Ascending aorta (tissue), 2 donors: ENCODE results near the gene M1AP. TPM values are rescaled to one million over a fixed set of nuclear protein-coding genes. Genes with fewer than 3 reads are reported as not detected.

Experiments
- DNase-seq, 2 donors: peaks; one replicate each; pipeline ENCODE4 v3.0.0-alpha.2; 2019; ENCODE audit warnings: low spot score in 2 of 2
- H3K27ac ChIP-seq, 2 donors: fragments of 200-600 bp; sonication (generic); one replicate each; pipeline ENCODE4 v1.5.1; 2016 to 2017; ENCODE audit warnings: mild to moderate bottlenecking in 1 of 2
- H3K27me3 ChIP-seq: fragments of 200-600 bp; sonication (generic); one replicate; pipeline ENCODE4 v1.5.1; 2017
- H3K36me3 ChIP-seq, 2 donors: fragments of 200-600 bp; sonication (generic); one replicate each; pipeline ENCODE4 v1.5.1; 2016
- H3K4me1 ChIP-seq, 2 donors: fragments of 200-600 bp; sonication (generic); one replicate each; pipeline ENCODE4 v1.5.1; 2016 to 2017; ENCODE audit warnings: mild to moderate bottlenecking in 1 of 2
- H3K4me3 ChIP-seq, 2 donors: fragments of 200-600 bp; sonication (generic); one replicate each; pipeline ENCODE4 v1.5.1; 2016 to 2017; ENCODE audit warnings: mild to moderate bottlenecking in 1 of 2
- H3K9me3 ChIP-seq, 2 donors: fragments of 200-600 bp; sonication (generic); one replicate each; pipeline ENCODE4 v1.5.1; 2016
- intact Hi-C: fragments of 100-400 bp; cut with DNase I; formaldehyde crosslinking; loops from one replicate; pipeline ENCODE4 v1.15.1; 2023
- total RNA-seq: library from RNA; depleted of rRNA; stranded (reverse); fragments of >200 nt; gene quantifications from one replicate; pipeline ENCODE4 v1.1.0, GENCODE V29; 2016
- TF ChIP-seq, protein P1 (sequence below), 3 experiments: fragments of 200-600 bp in 2 of 3; fragments of 450-650 bp in 1 of 3; sonication (generic) in 2 of 3; IDR thresholded peaks; one replicate each; pipeline ENCODE4 v1.5.1; 2016 to 2019; ENCODE audit warnings: antibody characterized with exemption in 3 of 3, mild to moderate bottlenecking in 1 of 3, moderate library complexity in 1 of 3

Gene M1AP
- total RNA-seq, 1 donor from 2014 or later: not detected

DNA sequence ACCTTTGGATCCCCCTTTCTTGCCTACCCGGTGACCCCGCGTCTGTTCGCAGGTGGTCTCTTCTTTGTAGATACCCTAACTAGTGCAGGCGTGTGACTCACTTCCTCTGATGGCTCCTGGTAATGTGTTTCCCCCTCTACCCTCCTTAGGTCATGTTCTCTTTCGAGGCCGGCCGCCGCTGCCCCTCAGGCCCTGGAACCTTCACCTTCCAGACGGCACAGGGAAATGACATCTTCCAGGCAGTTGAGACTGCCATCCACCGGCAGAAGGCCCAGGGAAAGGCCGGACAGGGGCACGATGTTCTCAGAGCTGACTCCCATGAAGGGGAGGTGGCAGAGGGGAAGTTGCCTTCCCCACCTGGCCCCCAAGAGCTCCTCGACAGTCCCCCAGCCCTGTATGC is 92.0 kb downstream of the M1AP start:
- intact Hi-C loops: no loop called here
- H3K4me3 ChIP-seq: no peak overlapping the region
- peaks cover 0 to 15% of the 10 kb centered on the region in 2 donors for H3K4me1 ChIP-seq
- no peak for DNase-seq
- no peaks in the 10 kb centered on the region for H3K27me3 ChIP-seq
- peak overlapping the region in 1 of 2 donors; percentile 90 for H3K27ac ChIP-seq
- TF ChIP-seq, protein P1, sequence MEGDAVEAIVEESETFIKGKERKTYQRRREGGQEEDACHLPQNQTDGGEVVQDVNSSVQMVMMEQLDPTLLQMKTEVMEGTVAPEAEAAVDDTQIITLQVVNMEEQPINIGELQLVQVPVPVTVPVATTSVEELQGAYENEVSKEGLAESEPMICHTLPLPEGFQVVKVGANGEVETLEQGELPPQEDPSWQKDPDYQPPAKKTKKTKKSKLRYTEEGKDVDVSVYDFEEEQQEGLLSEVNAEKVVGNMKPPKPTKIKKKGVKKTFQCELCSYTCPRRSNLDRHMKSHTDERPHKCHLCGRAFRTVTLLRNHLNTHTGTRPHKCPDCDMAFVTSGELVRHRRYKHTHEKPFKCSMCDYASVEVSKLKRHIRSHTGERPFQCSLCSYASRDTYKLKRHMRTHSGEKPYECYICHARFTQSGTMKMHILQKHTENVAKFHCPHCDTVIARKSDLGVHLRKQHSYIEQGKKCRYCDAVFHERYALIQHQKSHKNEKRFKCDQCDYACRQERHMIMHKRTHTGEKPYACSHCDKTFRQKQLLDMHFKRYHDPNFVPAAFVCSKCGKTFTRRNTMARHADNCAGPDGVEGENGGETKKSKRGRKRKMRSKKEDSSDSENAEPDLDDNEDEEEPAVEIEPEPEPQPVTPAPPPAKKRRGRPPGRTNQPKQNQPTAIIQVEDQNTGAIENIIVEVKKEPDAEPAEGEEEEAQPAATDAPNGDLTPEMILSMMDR (IDR thresholded peaks at IDR 0.05): no peak
- no peaks in the 10 kb centered on the region for H3K9me3 ChIP-seq
- no peaks in the 10 kb centered on the region for H3K36me3 ChIP-seq

DNA sequence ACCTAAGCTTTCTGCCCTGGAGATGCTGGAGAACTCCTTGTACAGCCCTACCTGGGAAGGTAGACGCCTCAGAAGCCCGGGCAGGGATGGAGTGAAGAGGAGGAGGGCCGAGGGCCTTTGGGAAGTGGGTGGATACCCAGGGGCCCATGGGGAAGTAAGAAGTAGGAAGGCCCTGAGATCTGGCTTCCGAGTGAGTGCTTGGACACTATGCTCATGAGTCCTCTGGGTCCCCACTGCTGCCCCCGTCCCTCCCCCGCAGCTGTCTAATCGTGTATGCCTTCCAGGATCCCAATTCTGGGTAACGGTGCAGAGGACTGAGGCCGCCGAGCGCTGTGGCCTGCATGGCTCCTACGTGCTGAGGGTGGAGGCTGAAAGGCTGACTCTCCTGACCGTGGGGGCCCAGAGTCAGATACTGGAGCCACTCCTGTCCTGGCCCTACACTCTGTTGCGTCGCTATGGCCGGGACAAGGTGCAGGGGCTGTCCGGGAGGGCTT is 92.5 kb downstream of the M1AP start:
- Histone ChIP-seq H3K27ac (peak overlapping the region; percentile 90 to 94), H3K9me3 (no peaks in the 10 kb centered on the region), H3K4me3 (peak overlapping the region; percentile 69 to 75), H3K4me1 (peaks cover 0 to 15% of the 10 kb centered on the region in 2 donors), H3K27me3 (no peaks in the 10 kb centered on the region), H3K36me3 (no peaks in the 10 kb centered on the region)
- no peak for DNase-seq
- intact Hi-C loops: loop anchor here (2.0 kb wide), 1 partner anchor 29 kb away; no protein-coding TSS in a partner anchor
- TF ChIP-seq, protein P1 (IDR thresholded peaks at IDR 0.05): no peak

DNA sequence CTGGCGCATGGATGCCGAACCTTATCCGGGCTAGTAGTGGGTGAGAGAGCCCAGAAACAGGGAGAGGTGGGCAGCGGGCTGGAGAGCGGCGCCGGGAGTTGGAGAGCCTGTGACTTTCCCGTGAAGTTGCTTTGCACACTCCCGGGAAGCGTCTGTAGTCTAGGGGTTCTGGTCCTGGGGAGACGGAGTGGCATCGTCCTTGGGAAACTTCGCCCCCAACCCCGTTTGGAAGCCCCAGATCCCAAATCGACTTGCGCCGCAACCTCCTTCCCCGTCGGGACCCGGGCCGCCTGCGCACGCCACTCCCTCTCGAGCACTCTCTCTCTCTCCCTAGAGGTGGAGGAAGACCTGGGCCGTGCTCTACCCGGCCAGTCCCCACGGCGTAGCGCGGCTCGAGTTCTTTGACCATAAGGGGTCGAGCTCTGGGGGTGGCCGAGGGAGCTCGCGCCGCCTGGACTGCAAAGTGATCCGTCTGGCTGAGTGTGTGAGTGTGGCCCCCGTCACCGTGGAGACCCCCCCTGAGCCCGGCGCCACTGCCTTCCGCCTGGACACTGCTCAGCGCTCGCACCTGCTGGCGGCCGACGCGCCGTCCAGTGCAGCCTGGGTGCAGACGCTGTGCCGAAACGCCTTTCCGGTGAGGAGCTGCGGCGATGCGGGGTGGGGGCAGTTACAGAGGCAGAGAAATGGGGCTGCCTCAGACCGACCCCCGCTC is 93.2 kb downstream of the M1AP start:
- Histone ChIP-seq H3K9me3 (no peaks in the 10 kb centered on the region), H3K36me3 (no peaks in the 10 kb centered on the region), H3K27ac (peak overlapping the region; percentile 90 to 94), H3K27me3 (no peaks in the 10 kb centered on the region), H3K4me1 (peaks cover 0 to 15% of the 10 kb centered on the region in 2 donors), H3K4me3 (peak overlapping the region; percentile 69 to 75)
- DNase-seq: peak in 1 of 2 donors; percentile 76
- intact Hi-C loops: loop anchor here (1.0 to 2.0 kb wide), 4 partner anchors 26 to 72 kb away; partner anchors contain the start of genes AUP1, HTRA2, PCGF1 and TTC31
- TF ChIP-seq, protein P1 (IDR thresholded peaks at IDR 0.05): no peak

GRCh38 chr2:74553892-74554819 is 94.0 kb downstream of the M1AP start, which contains the start of the genes DOK1 and LOXL3:
DOK1 (plus strand) TSS chr2:74554720; CDS start chr2:74554755, 35 bp downstream.
LOXL3 (minus strand) TSS chr2:74553942; CDS start chr2:74552634, 1,308 bp downstream.
- no peaks in the 10 kb centered on the region for H3K27me3 ChIP-seq
- peak; percentile 50 to 94 for DNase-seq
- TF ChIP-seq, protein P1 (IDR thresholded peaks at IDR 0.05): peak in 1 of 3 experiments; percentile 9
- H3K4me1 ChIP-seq: peaks cover 5 to 20% of the 10 kb centered on the region in 2 donors
- H3K36me3 ChIP-seq: no peaks in the 10 kb centered on the region
- peak within 1 kb of the TSS; percentile 69 to 75 for H3K4me3 ChIP-seq
- H3K9me3 ChIP-seq: no peaks in the 10 kb centered on the region
- H3K27ac ChIP-seq: peak within 1 kb of the TSS; percentile 90 to 94
- intact Hi-C loops: loop anchor here (1.0 to 2.0 kb wide), 4 partner anchors 25 to 71 kb away; partner anchors contain the start of genes AUP1, HTRA2, PCGF1 and TTC31
